Measurements from ENCODE around the gene CAND2.

CAND2 gene

DNA sequence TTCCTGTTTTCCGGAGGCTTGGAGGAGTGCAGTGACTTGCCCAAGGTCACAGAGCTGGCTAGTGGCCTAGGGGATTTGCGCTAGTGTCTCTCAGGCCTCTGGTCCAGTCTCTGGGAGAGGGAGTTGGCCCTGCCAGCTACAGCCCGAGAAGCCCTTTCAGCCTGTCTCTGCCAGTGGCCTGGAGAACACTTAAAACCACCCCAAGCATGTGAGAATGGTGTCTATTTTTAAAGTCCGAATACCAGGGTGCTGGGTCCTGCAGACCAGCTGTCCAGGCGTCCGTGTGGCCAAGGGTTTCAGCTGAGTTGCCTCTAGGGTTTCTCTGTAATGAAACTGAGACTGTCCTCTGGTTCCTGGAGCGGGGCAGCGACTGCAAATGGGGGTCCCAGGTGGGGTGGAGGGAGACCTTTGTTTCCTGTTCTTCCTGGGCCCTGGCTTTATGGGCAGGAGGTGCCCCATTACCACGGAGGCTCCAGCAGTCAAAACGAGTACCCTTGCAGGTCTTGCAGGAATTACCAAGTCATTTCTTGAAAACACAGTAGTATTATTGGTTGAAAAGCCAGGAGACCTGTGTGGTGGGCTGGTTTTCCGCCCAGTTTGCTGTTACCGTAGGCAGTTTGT lies 2.2 kb downstream of the CAND2 start:
- POLR2A ChIA-PET, result no interaction called here
- DNase-seq (ENCODE audit: extremely low spot score), result no peak
- TF ChIP-seq, protein P1, sequence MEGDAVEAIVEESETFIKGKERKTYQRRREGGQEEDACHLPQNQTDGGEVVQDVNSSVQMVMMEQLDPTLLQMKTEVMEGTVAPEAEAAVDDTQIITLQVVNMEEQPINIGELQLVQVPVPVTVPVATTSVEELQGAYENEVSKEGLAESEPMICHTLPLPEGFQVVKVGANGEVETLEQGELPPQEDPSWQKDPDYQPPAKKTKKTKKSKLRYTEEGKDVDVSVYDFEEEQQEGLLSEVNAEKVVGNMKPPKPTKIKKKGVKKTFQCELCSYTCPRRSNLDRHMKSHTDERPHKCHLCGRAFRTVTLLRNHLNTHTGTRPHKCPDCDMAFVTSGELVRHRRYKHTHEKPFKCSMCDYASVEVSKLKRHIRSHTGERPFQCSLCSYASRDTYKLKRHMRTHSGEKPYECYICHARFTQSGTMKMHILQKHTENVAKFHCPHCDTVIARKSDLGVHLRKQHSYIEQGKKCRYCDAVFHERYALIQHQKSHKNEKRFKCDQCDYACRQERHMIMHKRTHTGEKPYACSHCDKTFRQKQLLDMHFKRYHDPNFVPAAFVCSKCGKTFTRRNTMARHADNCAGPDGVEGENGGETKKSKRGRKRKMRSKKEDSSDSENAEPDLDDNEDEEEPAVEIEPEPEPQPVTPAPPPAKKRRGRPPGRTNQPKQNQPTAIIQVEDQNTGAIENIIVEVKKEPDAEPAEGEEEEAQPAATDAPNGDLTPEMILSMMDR (IDR thresholded peaks at IDR 0.05; ENCODE audit: control extremely low read depth, extremely low read depth, low read depth, missing control alignments), result no peak
- CTCF ChIA-PET, result interaction anchor here (1.0 to 5.0 kb wide), 9 partner anchors 9 to 93 kb away, joined by 3 to 36 read pairs (median 5); partner anchors contain the start of gene RPL32

DNA sequence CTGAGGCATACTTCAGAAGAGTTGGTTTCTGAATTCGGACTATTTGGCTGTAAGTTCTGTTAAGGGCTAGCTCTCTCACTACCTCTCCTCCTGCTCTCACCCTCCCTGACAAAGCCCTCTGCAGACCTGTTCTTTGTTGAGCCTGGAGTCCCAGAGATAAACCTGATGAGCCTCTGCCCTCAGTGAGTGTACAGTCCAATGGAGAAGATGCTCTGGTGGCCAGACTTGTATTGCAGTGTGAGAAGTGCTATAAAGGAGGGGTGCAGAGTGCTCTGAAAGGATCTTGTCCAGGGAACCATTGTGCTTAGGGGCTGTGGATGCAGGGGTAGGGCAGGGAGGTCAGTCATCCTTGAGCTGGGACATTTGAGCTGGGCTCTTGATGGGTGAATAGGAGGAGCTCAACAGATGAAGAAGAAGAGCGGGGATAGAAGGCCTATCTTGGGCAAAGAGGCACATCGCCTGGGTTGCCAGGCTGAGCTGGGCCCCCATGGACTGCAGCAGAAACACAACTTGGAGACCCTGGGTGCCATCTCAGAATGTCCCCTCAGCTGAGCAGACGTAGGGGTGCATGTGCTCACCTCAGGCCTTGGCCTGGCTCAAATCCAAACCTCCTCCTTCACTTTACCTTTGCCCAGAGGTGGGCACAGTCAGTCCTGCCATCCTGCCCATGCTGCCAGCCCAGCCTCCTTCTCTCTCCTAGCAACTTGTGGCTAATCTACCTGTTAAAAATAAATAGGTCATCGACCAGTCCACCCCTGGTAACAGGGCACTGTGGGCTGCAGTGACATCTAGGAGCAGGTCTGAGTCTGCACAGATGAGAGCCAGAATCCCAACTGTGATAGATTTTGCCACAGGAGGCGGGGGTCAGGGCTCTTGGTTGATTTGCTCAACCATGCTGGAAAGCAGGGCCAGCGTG lies 3.3 kb downstream of the CAND2 start:
- TF ChIP-seq, protein P1 (IDR thresholded peaks at IDR 0.05; ENCODE audit: control extremely low read depth, extremely low read depth, low read depth, missing control alignments), result no peak
- ChIA-PET CTCF (interaction anchor here (0.8 to 5.0 kb wide), 10 partner anchors 8 to 92 kb away, joined by 3 to 36 read pairs (median 4); partner anchors contain the start of gene RPL32), POLR2A (interaction anchor here (0.5 to 1.1 kb wide), 2 partner anchors 10 to 151 kb away, joined by 3 read pairs; no protein-coding TSS in a partner anchor)
- DNase-seq (ENCODE audit: extremely low spot score), result no peak

DNA sequence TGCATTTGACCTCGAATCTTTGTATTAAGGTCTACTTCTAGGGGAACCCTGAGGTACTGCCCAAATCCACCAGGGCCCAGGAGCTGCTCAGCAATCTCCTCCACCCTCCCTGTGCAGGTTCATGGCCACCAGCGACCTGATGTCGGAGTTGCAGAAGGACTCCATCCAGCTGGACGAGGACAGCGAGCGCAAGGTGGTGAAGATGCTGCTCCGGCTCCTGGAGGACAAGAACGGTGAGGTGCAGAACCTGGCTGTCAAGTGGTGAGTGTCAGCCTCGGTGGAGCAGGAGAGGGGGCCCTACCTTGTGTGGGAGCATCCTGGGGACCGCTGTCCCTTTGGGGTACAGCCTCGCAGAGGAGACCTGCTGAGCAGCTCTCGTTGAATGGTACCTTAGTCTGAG lies 6.9 kb downstream of the CAND2 start:
- ChIA-PET CTCF (interaction anchor here (0.9 to 1.9 kb wide), 4 partner anchors 10 to 39 kb away, joined by 3 to 5 read pairs (median 4); no protein-coding TSS in a partner anchor), POLR2A (no interaction called here)
- TF ChIP-seq, protein P1 (IDR thresholded peaks at IDR 0.05; ENCODE audit: control extremely low read depth, extremely low read depth, low read depth, missing control alignments), result no peak
- no peak for DNase-seq (ENCODE audit: extremely low spot score)

DNA sequence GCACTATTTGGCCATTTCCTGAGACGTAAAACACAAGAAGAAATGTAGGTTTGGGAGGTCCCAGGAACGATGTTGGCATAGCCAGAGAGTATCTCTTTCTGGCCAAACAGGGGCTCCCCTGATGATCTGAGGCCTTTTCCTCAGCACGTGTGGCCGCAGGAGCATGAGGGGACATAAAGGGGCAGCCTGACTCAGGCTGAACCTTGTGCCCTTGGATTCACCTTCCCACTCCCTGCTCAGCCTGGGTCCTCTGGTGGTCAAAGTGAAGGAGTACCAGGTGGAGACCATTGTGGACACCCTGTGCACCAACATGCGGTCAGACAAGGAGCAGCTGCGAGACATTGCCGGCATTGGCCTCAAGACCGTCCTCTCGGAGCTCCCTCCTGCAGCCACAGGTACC lies 10.6 kb downstream of the CAND2 start:
- no peak for DNase-seq (ENCODE audit: extremely low spot score)
- POLR2A ChIA-PET, result no interaction called here

DNA sequence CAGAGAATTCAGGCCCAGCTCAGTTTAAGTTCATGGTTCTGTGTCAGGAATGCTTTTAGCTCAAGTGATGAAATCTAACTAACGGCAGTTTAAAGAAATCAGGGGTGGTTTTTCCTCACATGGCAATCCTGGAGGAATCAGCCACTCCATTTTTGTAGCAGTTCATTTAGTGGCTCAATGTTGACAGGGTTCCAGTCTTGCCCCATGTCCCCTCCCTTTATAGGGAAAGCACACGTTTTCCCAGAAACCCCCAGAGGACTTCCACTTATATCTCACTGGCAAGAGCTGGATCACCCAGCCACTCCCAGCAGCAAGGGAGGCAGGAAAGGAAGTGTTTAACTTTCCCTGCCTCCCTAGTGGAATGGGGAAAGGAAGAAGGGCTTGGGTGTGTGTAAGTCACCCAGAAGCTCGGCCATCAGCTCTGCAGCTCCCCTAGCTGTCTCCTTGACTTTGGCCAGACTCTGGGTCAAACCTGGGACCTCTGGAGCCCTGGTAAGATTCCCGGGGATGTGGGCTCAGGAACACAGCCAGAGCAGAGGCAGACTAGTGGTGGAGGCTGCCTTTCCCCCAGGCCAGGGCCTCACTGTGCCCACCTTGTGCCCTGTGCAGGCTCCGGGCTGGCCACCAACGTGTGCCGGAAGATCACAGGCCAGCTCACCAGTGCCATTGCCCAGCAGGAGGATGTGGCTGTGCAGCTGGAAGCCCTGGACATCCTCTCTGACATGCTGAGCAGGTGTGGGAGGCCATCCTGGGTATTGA lies 11.3 kb downstream of the CAND2 start:
- ChIA-PET POLR2A (no interaction called here), CTCF (interaction anchor here (1.3 to 2.8 kb wide), 6 partner anchors 9 to 80 kb away, joined by 3 to 11 read pairs (median 6); no protein-coding TSS in a partner anchor)
- TF ChIP-seq, protein P1 (IDR thresholded peaks at IDR 0.05; ENCODE audit: control extremely low read depth, extremely low read depth, low read depth, missing control alignments), result no peak
- DNase-seq (ENCODE audit: extremely low spot score), result no peak

More for the DNA sequence above, 10.6 kb downstream of the CAND2 start:
- CTCF ChIA-PET, result interaction anchor here (1.3 to 2.7 kb wide), 4 partner anchors 8 to 35 kb away, joined by 3 to 11 read pairs (median 6); no protein-coding TSS in a partner anchor
- TF ChIP-seq, protein P1 (IDR thresholded peaks at IDR 0.05; ENCODE audit: control extremely low read depth, extremely low read depth, low read depth, missing control alignments), result no peak

DNA sequence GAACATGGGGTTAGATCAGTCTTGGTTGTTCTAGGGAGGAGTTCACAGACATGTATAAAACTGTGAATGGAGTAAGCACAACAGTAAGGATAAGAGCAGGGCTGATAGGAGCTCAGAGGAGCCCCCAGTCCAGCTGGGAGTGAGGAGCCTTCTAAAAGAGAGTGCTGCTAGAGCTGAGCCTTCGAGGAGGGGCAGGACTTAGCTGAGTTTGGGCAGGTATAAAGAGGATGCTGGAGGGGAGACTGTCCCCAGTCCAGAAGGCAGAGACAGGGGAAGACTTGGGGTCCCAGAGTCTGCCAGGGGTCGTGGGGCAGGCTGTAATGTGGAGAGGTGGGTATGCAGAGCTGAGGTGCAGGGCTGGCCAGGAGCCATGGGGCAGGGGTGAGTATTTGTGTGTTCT lies 12.1 kb downstream of the CAND2 start:
- TF ChIP-seq, protein P1 (IDR thresholded peaks at IDR 0.05; ENCODE audit: control extremely low read depth, extremely low read depth, low read depth, missing control alignments), result no peak
- DNase-seq (ENCODE audit: extremely low spot score), result no peak
- CTCF ChIA-PET, result interaction anchor here (1.2 to 2.8 kb wide), 8 partner anchors 10 to 82 kb away, joined by 4 to 13 read pairs (median 8); partner anchors contain the start of gene CAND2
- POLR2A ChIA-PET, result no interaction called here
